ENCODE measurements around the gene SYT15.

Gene SYT15

DNA sequence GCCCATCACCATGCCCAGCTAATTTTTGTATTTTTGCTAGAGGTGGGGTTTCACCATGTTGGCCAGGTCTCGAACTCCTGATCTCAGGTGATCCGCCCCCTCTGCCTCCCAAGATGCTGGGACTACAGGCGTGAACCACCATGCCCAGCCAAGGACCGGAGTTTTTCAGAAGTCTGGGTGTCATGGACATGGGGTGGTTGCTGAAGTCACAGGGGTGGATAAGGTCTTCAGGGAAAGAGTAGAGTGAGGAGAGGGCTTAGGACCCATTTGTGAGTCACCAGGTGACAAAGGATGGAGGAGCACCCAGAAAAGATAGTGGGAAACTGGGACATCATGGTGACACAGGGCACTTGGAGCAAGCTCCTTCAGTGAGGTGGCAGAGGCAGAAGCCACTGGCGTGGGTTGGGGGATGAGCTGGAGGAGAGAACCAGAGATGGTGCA lies 19.7 kb upstream of the SYT15 start:
- no peak overlapping the region for H3K27ac ChIP-seq (ENCODE audit: low read depth, low read length)
- H3K9me3 ChIP-seq (ENCODE audit: control insufficient read depth, insufficient read depth, low read length), result no peaks in the 10 kb centered on the region
- H3K4me1 ChIP-seq (ENCODE audit: control insufficient read depth, low read length), result no peaks in the 10 kb centered on the region
- no peaks in the 10 kb centered on the region for H4K20me1 ChIP-seq (ENCODE audit: control insufficient read depth, insufficient read depth, low read depth, low read length)
- peaks cover 9% of the 10 kb centered on the region for H3K27me3 ChIP-seq (ENCODE audit: control insufficient read depth, low read length)
- H3K9me2 ChIP-seq (replicated peaks; ENCODE audit: control insufficient read depth, low read length), result no peaks in the 10 kb centered on the region
- no peaks in the 10 kb centered on the region for H3K79me2 ChIP-seq (ENCODE audit: control insufficient read depth, low read length)
- H3K4me3 ChIP-seq (ENCODE audit: low read length), result no peak overlapping the region
- H3K36me3 ChIP-seq (ENCODE audit: control insufficient read depth, low read length), result no peaks in the 10 kb centered on the region
- H3F3A ChIP-seq (ENCODE audit: control insufficient read depth, insufficient read depth), result no peaks in the 10 kb centered on the region
- no peak overlapping the region for H3K4me2 ChIP-seq (ENCODE audit: low read length)
- TF ChIP-seq, protein P1, sequence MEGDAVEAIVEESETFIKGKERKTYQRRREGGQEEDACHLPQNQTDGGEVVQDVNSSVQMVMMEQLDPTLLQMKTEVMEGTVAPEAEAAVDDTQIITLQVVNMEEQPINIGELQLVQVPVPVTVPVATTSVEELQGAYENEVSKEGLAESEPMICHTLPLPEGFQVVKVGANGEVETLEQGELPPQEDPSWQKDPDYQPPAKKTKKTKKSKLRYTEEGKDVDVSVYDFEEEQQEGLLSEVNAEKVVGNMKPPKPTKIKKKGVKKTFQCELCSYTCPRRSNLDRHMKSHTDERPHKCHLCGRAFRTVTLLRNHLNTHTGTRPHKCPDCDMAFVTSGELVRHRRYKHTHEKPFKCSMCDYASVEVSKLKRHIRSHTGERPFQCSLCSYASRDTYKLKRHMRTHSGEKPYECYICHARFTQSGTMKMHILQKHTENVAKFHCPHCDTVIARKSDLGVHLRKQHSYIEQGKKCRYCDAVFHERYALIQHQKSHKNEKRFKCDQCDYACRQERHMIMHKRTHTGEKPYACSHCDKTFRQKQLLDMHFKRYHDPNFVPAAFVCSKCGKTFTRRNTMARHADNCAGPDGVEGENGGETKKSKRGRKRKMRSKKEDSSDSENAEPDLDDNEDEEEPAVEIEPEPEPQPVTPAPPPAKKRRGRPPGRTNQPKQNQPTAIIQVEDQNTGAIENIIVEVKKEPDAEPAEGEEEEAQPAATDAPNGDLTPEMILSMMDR (IDR thresholded peaks at IDR 0.05; ENCODE audit: low read depth, low read length, poor library complexity, severe bottlenecking), result no peak
- TF ChIP-seq EZH2phosphoT487 (IDR thresholded peaks at IDR 0.05; ENCODE audit: borderline replicate concordance, low read length), result no peak

DNA sequence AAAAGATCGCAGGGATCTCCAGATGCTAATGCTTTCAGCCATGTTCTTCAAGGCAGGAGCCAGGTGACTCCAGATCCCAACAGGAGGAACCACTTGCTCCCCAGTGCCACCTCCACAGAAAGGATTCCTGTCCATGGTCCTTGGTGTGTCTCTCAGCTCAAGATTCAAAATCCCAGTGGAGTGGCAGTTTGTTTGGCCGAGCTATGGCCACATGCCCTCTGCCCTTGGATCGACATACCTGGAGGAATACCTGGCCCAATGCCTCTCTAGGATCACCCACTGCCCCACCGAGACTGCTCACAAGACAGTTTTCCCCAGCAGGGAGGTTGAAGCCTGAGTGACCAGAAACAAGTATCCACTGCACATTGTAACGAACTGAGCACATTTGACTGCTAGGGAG lies 18.5 kb upstream of the SYT15 start:
- TF ChIP-seq EZH2phosphoT487 (IDR thresholded peaks at IDR 0.05; ENCODE audit: borderline replicate concordance, low read length), result no peak
- TF ChIP-seq, protein P1 (IDR thresholded peaks at IDR 0.05; ENCODE audit: low read depth, low read length, poor library complexity, severe bottlenecking), result no peak
- peaks cover 9% of the 10 kb centered on the region for H3K27me3 ChIP-seq (ENCODE audit: control insufficient read depth, low read length)

DNA sequence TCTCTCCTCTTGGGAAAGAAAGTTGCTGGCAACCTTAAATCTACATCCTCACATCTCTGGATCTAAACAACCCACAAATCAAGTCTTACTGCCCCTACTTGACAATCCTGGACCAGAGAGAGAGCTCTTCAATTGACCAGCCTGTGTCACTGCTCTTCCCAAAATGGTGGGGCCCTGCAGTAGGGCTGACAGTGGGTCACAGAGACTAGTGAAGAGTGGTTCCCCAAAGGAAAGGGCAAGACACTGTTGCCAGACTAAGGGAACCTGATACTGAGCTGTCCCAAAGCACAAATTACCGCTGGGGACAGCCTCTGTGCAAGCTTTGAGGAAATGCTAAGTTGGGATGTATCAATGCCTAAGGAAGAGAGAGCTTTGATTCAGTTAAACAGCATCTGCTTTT lies 18.0 kb upstream of the SYT15 start:
- TF ChIP-seq, protein P1 (IDR thresholded peaks at IDR 0.05; ENCODE audit: low read depth, low read length, poor library complexity, severe bottlenecking), result no peak
- no peak for TF ChIP-seq EZH2phosphoT487 (IDR thresholded peaks at IDR 0.05; ENCODE audit: borderline replicate concordance, low read length)
- no peaks in the 10 kb centered on the region for H3K9me3 ChIP-seq (ENCODE audit: control insufficient read depth, insufficient read depth, low read length)
- no peak overlapping the region for H3K4me3 ChIP-seq (ENCODE audit: low read length)
- peaks cover 9% of the 10 kb centered on the region for H3K27me3 ChIP-seq (ENCODE audit: control insufficient read depth, low read length)
- H3K4me1 ChIP-seq (ENCODE audit: control insufficient read depth, low read length), result no peaks in the 10 kb centered on the region
- no peaks in the 10 kb centered on the region for H3K36me3 ChIP-seq (ENCODE audit: control insufficient read depth, low read length)
- H3K79me2 ChIP-seq (ENCODE audit: control insufficient read depth, low read length), result no peaks in the 10 kb centered on the region
- no peak overlapping the region for H3K27ac ChIP-seq (ENCODE audit: low read depth, low read length)
- no peaks in the 10 kb centered on the region for H3K9me2 ChIP-seq (replicated peaks; ENCODE audit: control insufficient read depth, low read length)
- no peak overlapping the region for H3K4me2 ChIP-seq (ENCODE audit: low read length)
- no peaks in the 10 kb centered on the region for H4K20me1 ChIP-seq (ENCODE audit: control insufficient read depth, insufficient read depth, low read depth, low read length)
- no peaks in the 10 kb centered on the region for H3F3A ChIP-seq (ENCODE audit: control insufficient read depth, insufficient read depth)

More for the DNA sequence above, 18.5 kb upstream of the SYT15 start:
- no peaks in the 10 kb centered on the region for H3K9me3 ChIP-seq (ENCODE audit: control insufficient read depth, insufficient read depth, low read length)
- H3K9me2 ChIP-seq (replicated peaks; ENCODE audit: control insufficient read depth, low read length), result no peaks in the 10 kb centered on the region
- H3K79me2 ChIP-seq (ENCODE audit: control insufficient read depth, low read length), result no peaks in the 10 kb centered on the region
- no peaks in the 10 kb centered on the region for H3K4me1 ChIP-seq (ENCODE audit: control insufficient read depth, low read length)
- H3F3A ChIP-seq (ENCODE audit: control insufficient read depth, insufficient read depth), result no peaks in the 10 kb centered on the region
- no peak overlapping the region for H3K4me2 ChIP-seq (ENCODE audit: low read length)
- no peak overlapping the region for H3K4me3 ChIP-seq (ENCODE audit: low read length)
- no peak overlapping the region for H3K27ac ChIP-seq (ENCODE audit: low read depth, low read length)
- H4K20me1 ChIP-seq (ENCODE audit: control insufficient read depth, insufficient read depth, low read depth, low read length), result no peaks in the 10 kb centered on the region
- H3K36me3 ChIP-seq (ENCODE audit: control insufficient read depth, low read length), result no peaks in the 10 kb centered on the region
